ENCODE data around the gene PPA1. TPM values are rescaled to one million over a fixed set of nuclear protein-coding genes. Genes with fewer than 3 reads are reported as not detected.

PPA1 gene
- total RNA-seq, 1 donor, result 219 TPM

DNA sequence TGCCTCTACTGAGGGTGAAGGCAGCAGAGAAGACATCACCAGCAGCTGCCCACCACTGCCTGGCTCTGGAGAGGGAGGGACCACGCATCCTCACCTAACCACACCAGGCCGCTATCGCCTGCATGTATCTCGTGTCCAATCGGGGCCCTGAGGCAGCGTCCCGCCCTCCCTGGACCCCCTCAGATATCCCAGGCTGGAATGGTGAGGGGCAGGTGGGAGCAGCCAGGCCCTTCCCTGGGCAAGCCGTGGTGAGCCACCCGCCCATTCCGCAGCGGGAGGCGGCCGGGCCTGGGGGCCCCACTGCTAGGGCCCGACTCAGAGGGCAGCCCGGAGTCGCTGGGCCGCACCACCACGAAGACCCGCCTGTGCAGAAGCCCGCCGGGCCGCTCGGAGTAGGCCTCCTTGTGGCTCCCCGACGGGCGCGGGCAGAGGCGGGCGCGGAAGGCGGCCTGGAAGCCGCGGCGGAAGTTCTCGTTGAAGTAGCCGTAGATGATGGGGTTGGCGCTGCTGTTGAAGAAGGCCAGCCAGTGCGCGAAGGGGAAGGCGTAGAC is 21.6 kb upstream of the PPA1 start:
- Histone ChIP-seq H3K27me3 (ENCODE audit: insufficient read depth, low read length) (peaks cover 66% of the 10 kb centered on the region), H3K9me3 (ENCODE audit: low read depth, low read length) (peaks cover 2% of the 10 kb centered on the region), H3K4me2 (ENCODE audit: insufficient read depth, low read length) (no peak overlapping the region), H3K27ac (ENCODE audit: low read depth, low read length) (no peak overlapping the region), H3K79me2 (ENCODE audit: insufficient read depth, low read length) (no peaks in the 10 kb centered on the region), H2AFZ (ENCODE audit: low read length) (no peak overlapping the region), H3K4me1 (ENCODE audit: insufficient read depth, low read length) (no peaks in the 10 kb centered on the region), H3K4me3 (ENCODE audit: insufficient read depth, low read length) (no peak overlapping the region), H4K20me1 (ENCODE audit: insufficient read depth, low read length) (no peaks in the 10 kb centered on the region), H3K36me3 (ENCODE audit: insufficient read depth, low read length) (no peaks in the 10 kb centered on the region)
- TF ChIP-seq, protein P1, sequence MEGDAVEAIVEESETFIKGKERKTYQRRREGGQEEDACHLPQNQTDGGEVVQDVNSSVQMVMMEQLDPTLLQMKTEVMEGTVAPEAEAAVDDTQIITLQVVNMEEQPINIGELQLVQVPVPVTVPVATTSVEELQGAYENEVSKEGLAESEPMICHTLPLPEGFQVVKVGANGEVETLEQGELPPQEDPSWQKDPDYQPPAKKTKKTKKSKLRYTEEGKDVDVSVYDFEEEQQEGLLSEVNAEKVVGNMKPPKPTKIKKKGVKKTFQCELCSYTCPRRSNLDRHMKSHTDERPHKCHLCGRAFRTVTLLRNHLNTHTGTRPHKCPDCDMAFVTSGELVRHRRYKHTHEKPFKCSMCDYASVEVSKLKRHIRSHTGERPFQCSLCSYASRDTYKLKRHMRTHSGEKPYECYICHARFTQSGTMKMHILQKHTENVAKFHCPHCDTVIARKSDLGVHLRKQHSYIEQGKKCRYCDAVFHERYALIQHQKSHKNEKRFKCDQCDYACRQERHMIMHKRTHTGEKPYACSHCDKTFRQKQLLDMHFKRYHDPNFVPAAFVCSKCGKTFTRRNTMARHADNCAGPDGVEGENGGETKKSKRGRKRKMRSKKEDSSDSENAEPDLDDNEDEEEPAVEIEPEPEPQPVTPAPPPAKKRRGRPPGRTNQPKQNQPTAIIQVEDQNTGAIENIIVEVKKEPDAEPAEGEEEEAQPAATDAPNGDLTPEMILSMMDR (IDR thresholded peaks at IDR 0.05; ENCODE audit: extremely low read depth, low read depth, low read length), result no peak
- DNase-seq (ENCODE audit: insufficient read length, low spot score, missing footprints), result no peak

DNA sequence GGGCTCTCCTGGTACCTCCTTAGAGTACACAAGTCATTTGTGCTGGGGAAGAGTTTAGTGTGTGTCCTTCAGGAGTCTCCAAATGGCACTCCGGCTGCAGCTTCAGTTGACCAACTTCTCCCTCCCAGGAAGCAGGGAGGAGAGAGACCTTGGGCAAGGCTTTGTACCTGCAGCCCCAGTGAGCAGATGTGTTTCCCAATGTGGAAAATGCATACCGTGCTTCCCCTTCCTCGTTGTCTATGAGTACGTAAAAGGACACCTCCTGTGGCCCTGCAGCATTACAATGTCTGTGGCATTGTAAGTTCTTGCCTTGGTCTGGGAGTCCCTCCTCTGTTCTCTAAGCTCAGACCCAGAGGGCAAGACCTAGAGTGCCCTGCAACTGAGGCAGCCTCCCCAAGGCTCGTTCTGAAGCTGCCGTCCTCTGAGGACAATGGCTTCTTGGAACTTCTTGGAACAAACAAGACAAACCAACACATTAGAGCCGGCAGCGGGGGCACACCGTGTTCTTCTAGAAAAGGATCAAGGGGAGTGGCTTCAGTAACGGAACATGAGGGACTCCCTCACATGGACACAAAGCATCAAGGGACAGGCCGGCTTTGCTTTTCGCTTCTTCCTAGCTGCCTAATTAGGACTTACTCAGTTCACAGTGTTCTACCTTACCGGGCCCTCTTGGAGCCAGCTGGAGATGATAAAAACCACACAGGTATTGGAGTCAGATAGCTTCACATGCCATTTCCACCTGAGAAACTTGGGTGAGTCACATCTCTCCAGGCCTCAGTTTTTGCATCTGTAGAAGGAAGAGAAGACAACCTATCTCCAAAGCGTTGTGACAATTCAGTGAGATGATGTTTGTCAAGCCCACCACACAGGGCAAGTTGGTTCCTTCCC is 20.9 kb upstream of the PPA1 start:
- Histone ChIP-seq H3K4me2 (ENCODE audit: insufficient read depth, low read length) (no peak overlapping the region), H3K36me3 (ENCODE audit: insufficient read depth, low read length) (no peaks in the 10 kb centered on the region), H2AFZ (ENCODE audit: low read length) (no peak overlapping the region), H4K20me1 (ENCODE audit: insufficient read depth, low read length) (no peaks in the 10 kb centered on the region), H3K4me1 (ENCODE audit: insufficient read depth, low read length) (no peaks in the 10 kb centered on the region), H3K79me2 (ENCODE audit: insufficient read depth, low read length) (no peaks in the 10 kb centered on the region), H3K4me3 (ENCODE audit: insufficient read depth, low read length) (no peak overlapping the region), H3K9me3 (ENCODE audit: low read depth, low read length) (peaks cover 2% of the 10 kb centered on the region), H3K27ac (ENCODE audit: low read depth, low read length) (no peak overlapping the region), H3K27me3 (ENCODE audit: insufficient read depth, low read length) (peaks cover 60% of the 10 kb centered on the region)
- TF ChIP-seq, protein P1 (IDR thresholded peaks at IDR 0.05; ENCODE audit: extremely low read depth, low read depth, low read length), result no peak
- no peak for DNase-seq (ENCODE audit: insufficient read length, low spot score, missing footprints)

DNA sequence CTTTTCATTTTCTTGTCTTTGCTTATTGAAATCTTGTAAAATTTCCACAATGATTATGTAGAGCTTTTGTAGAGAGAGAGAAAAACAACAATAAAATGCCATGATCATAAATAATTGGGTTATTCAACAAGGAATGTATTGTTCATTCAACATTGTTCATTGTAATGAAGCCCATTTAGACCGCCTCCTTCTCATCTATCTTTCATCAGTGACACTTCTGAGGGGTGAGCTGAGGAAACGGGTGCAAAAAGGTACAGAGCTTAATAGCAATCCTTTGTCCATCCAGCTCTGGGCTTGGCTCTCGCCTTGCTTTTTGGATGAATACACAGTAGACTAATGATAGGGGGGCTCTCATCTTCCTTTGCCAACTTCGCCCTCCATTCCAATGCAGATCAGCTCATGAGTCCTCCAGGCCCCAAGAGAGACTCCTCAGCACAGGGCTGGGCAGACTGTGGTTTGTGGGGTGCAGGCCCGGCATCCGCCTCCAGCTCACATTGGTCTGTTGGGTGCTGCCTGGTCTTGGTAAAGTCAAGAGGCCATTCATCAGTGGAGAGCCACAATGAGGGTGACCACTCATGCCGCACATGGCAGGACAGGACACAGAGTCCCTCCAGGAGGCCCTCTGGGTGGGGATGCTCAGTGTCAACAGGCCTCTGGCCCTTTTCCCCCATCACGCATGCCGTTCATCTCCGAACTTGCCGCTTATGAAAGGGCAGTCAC is 17.9 kb upstream of the PPA1 start:
- H3K4me3 ChIP-seq (ENCODE audit: insufficient read depth, low read length), result no peak overlapping the region
- peaks cover 71% of the 10 kb centered on the region for H3K27me3 ChIP-seq (ENCODE audit: insufficient read depth, low read length)
- no peak for DNase-seq (ENCODE audit: insufficient read length, low spot score, missing footprints)
- no peaks in the 10 kb centered on the region for H3K36me3 ChIP-seq (ENCODE audit: insufficient read depth, low read length)
- TF ChIP-seq, protein P1 (IDR thresholded peaks at IDR 0.05; ENCODE audit: extremely low read depth, low read depth, low read length), result no peak
- H4K20me1 ChIP-seq (ENCODE audit: insufficient read depth, low read length), result no peaks in the 10 kb centered on the region
- peaks cover 2% of the 10 kb centered on the region for H3K9me3 ChIP-seq (ENCODE audit: low read depth, low read length)
- no peak overlapping the region for H3K27ac ChIP-seq (ENCODE audit: low read depth, low read length)
- H3K4me1 ChIP-seq (ENCODE audit: insufficient read depth, low read length), result no peaks in the 10 kb centered on the region
- no peak overlapping the region for H2AFZ ChIP-seq (ENCODE audit: low read length)
- no peaks in the 10 kb centered on the region for H3K79me2 ChIP-seq (ENCODE audit: insufficient read depth, low read length)
- no peak overlapping the region for H3K4me2 ChIP-seq (ENCODE audit: insufficient read depth, low read length)

DNA sequence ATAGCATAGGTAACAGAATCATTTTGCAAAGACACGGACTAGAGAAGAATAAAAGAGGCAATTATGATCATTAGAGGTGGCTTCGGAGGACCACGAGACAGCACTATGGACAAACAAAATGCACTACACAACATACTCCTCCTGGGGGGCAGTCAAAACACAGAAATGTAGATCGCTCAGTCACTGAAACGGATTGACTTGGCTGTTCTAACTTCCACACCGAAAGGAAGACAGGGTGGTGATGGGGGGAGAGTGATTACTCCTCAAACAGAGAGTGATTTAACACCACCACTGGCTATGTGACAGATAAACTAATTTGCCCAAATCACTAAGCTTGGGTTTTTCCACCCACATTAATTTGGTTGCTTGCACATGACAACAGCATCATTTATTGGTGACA is 14.1 kb upstream of the PPA1 start:
- Histone ChIP-seq H3K36me3 (ENCODE audit: insufficient read depth, low read length) (no peaks in the 10 kb centered on the region), H3K4me3 (ENCODE audit: insufficient read depth, low read length) (no peak overlapping the region), H2AFZ (ENCODE audit: low read length) (no peak overlapping the region), H3K9me3 (ENCODE audit: low read depth, low read length) (peaks cover 2% of the 10 kb centered on the region), H3K27me3 (ENCODE audit: insufficient read depth, low read length) (peaks cover 62% of the 10 kb centered on the region), H4K20me1 (ENCODE audit: insufficient read depth, low read length) (no peaks in the 10 kb centered on the region), H3K4me2 (ENCODE audit: insufficient read depth, low read length) (no peak overlapping the region), H3K79me2 (ENCODE audit: insufficient read depth, low read length) (no peaks in the 10 kb centered on the region), H3K4me1 (ENCODE audit: insufficient read depth, low read length) (no peaks in the 10 kb centered on the region), H3K27ac (ENCODE audit: low read depth, low read length) (no peak overlapping the region)
- TF ChIP-seq, protein P1 (IDR thresholded peaks at IDR 0.05; ENCODE audit: extremely low read depth, low read depth, low read length), result no peak
- DNase-seq (ENCODE audit: insufficient read length, low spot score, missing footprints), result no peak
